Measurements from ENCODE around the gene DBT.

DBT gene

GRCh38 chr1:100188617-100189016 lies 61.0 kb downstream of the DBT start (continued):
- TF ChIP-seq TSHZ1 (tag by site-specific recombination; IDR thresholded peaks at IDR 0.05; ENCODE audit: borderline replicate concordance) (0 out of 2 replicates have a peak, but pooled peaks have one; percentile 47), INSM2 (tag by site-specific recombination; IDR thresholded peaks at IDR 0.05) (peak; percentile 62), ZBTB44 (tag by site-specific recombination; IDR thresholded peaks at IDR 0.05) (peak; percentile 88), AEBP2 (tag by site-specific recombination; IDR thresholded peaks at IDR 0.05; ENCODE audit: borderline replicate concordance) (no peak), ZNF654 (tag by site-specific recombination; IDR thresholded peaks at IDR 0.05; ENCODE audit: low read depth) (no peak), ZNF837 (tag by site-specific recombination; IDR thresholded peaks at IDR 0.05) (no peak), MEIS1 (CRISPR knock-in tag; IDR thresholded peaks at IDR 0.05; ENCODE audit: borderline replicate concordance) (no peak), ZNF596 (tag by site-specific recombination; IDR thresholded peaks at IDR 0.05) (0 out of 2 replicates have a peak, but pooled peaks have one; percentile 37), ZNF423 (tag by site-specific recombination; IDR thresholded peaks at IDR 0.05) (peak; percentile 39; the same call in 1 of the 2 replicates), PRDM1 (tag by site-specific recombination; IDR thresholded peaks at IDR 0.05) (no peak), ZNF843 (tag by site-specific recombination; IDR thresholded peaks at IDR 0.05) (peak; percentile 52; the same call in 1 of the 2 replicates), MYNN (tag by site-specific recombination; IDR thresholded peaks at IDR 0.05; ENCODE audit: borderline replicate concordance) (peak; percentile 41; the same call in 1 of the 2 replicates), BCL11B (tag by site-specific recombination; IDR thresholded peaks at IDR 0.05; ENCODE audit: low read depth) (no peak), ZNF211 (tag by site-specific recombination; IDR thresholded peaks at IDR 0.05; ENCODE audit: low read depth) (no peak), PRDM10 (tag by site-specific recombination; IDR thresholded peaks at IDR 0.05) (0 out of 2 replicates have a peak, but pooled peaks have one; percentile 33), ZBTB17 (tag by site-specific recombination; IDR thresholded peaks at IDR 0.05) (peak; percentile 59; the same call in 1 of the 2 replicates), FEZF1 (tag by site-specific recombination; IDR thresholded peaks at IDR 0.05) (peak; percentile 66), ZEB2 (tag by site-specific recombination; IDR thresholded peaks at IDR 0.05) (0 out of 2 replicates have a peak, but pooled peaks have one; percentile 35), ZNF148 (tag by site-specific recombination; IDR thresholded peaks at IDR 0.05; ENCODE audit: borderline replicate concordance) (no peak), OVOL3 (tag by site-specific recombination; IDR thresholded peaks at IDR 0.05) (peak; percentile 69; the same call in 1 of the 2 replicates)
